HEK293T (cell line): ENCODE data around the gene RNF212.

Experiments used
- BHLHE40 ChIP-seq: fragments of 450-650 bp; IDR thresholded peaks from 2 replicates; pipeline ENCODE4 v1.6.1; 2016; ENCODE audit warnings: mild to moderate bottlenecking, moderate library complexity, borderline replicate concordance
- ELF4 ChIP-seq: fragments of 450-650 bp; IDR thresholded peaks from 2 replicates; pipeline ENCODE4 v1.6.1; 2017; ENCODE audit warnings: antibody characterized with exemption
- FOXA1 ChIP-seq: fragments of 450-650 bp; IDR thresholded peaks from 2 replicates; pipeline ENCODE4 v1.6.1; 2016; ENCODE audit warnings: mild to moderate bottlenecking
- FOXK2 ChIP-seq: fragments of 450-650 bp; IDR thresholded peaks from 2 replicates; pipeline ENCODE4 v1.6.1; 2016; ENCODE audit warnings: mild to moderate bottlenecking
- HDGF ChIP-seq: fragments of 450-650 bp; IDR thresholded peaks from 2 replicates; pipeline ENCODE4 v1.6.1; 2017; ENCODE audit warnings: antibody characterized with exemption, borderline replicate concordance
- L3MBTL2 ChIP-seq: fragments of 450-650 bp; conservative IDR thresholded peaks from 2 replicates; pipeline ENCODE4 v1.6.1; 2016; ENCODE audit warnings: mild to moderate bottlenecking
- NFRKB ChIP-seq: fragments of 450-650 bp; IDR thresholded peaks from 2 replicates; pipeline ENCODE4 v1.6.1; 2016; ENCODE audit warnings: mild to moderate bottlenecking, moderate library complexity
- TARDBP ChIP-seq: fragments of 450-650 bp; IDR thresholded peaks from 2 replicates; pipeline ENCODE4 v1.6.1; 2016
- ZNF384 ChIP-seq: fragments of 450-650 bp; IDR thresholded peaks from 2 replicates; pipeline ENCODE4 v1.6.1; 2016
- TF ChIP-seq, protein P1 (sequence below): fragments of 450-650 bp; IDR thresholded peaks from 2 replicates; pipeline ENCODE4 v1.6.1; 2016

GRCh38 chr4:1155314-1155713 lies 42.0 kb upstream of the RNF212 start:
- TF ChIP-seq NFRKB = no peak
- no peak for TF ChIP-seq BHLHE40
- TF ChIP-seq FOXA1 = no peak
- no peak for TF ChIP-seq HDGF
- TF ChIP-seq ELF4 = no peak
- TF ChIP-seq ZNF384 = no peak
- no peak for TF ChIP-seq TARDBP
- TF ChIP-seq, protein P1, sequence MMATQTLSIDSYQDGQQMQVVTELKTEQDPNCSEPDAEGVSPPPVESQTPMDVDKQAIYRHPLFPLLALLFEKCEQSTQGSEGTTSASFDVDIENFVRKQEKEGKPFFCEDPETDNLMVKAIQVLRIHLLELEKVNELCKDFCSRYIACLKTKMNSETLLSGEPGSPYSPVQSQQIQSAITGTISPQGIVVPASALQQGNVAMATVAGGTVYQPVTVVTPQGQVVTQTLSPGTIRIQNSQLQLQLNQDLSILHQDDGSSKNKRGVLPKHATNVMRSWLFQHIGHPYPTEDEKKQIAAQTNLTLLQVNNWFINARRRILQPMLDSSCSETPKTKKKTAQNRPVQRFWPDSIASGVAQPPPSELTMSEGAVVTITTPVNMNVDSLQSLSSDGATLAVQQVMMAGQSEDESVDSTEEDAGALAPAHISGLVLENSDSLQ = no peak
- no peak for TF ChIP-seq FOXK2
- no peak for TF ChIP-seq L3MBTL2
